Trophoblast cell (in vitro differentiated cells and primary cell): Measurements from ENCODE around the gene C2CD4B.

Experiments
- DNase-seq, 2 donors: peaks; one replicate each; pipeline ENCODE4 v3.0.0-alpha.2; 2016
- H2AFZ ChIP-seq: 2 replicates; pipeline ENCODE4 v1.6.1; 2013; ENCODE audit warnings: low read length, moderate library complexity, mild to moderate bottlenecking; ENCODE audit not compliant: insufficient read depth, poor library complexity
- H2AK5ac ChIP-seq: 2 replicates; pipeline ENCODE4 v1.6.1; 2013; ENCODE audit warnings: mild to moderate bottlenecking, low read length
- H2BK120ac ChIP-seq: 2 replicates; pipeline ENCODE4 v1.6.1; 2013; ENCODE audit warnings: low read length, mild to moderate bottlenecking, moderate library complexity; ENCODE audit not compliant: insufficient read depth, poor library complexity
- H2BK12ac ChIP-seq: 2 replicates; pipeline ENCODE4 v1.6.1; 2013; ENCODE audit warnings: mild to moderate bottlenecking, low read length, moderate library complexity
- H2BK5ac ChIP-seq: 2 replicates; pipeline ENCODE4 v1.6.1; 2013; ENCODE audit warnings: low read length, low read depth, moderate library complexity, mild to moderate bottlenecking; ENCODE audit not compliant: poor library complexity
- H3K14ac ChIP-seq: 2 replicates; pipeline ENCODE4 v1.6.1; 2013; ENCODE audit warnings: mild to moderate bottlenecking, low read length
- H3K18ac ChIP-seq: 2 replicates; pipeline ENCODE4 v1.6.1; 2013; ENCODE audit warnings: mild to moderate bottlenecking, low read length
- H3K23ac ChIP-seq: 2 replicates; pipeline ENCODE4 v1.6.1; 2013; ENCODE audit warnings: low read length
- H3K27ac ChIP-seq: 2 replicates; pipeline ENCODE4 v1.5.1; 2013; ENCODE audit warnings: low read depth, mild to moderate bottlenecking, inconsistent platforms, low read length, moderate library complexity
- H3K27me3 ChIP-seq: 2 replicates; pipeline ENCODE4 v1.6.1; 2013; ENCODE audit warnings: inconsistent platforms, mild to moderate bottlenecking, low read length, moderate library complexity; ENCODE audit not compliant: insufficient read depth
- H3K36me3 ChIP-seq, 2 experiments: 1 replicate in 1 of 2; 2 replicates in 1 of 2; pipeline ENCODE4 v1.6.1; 2013; ENCODE audit warnings: low read length in 2 of 2, mild to moderate bottlenecking in 2 of 2, moderate library complexity in 1 of 2; ENCODE audit not compliant: insufficient read depth in 2 of 2, control insufficient read depth in 1 of 2
- H3K4ac ChIP-seq: 2 replicates; pipeline ENCODE4 v1.6.1; 2013; ENCODE audit warnings: low read depth, mild to moderate bottlenecking, low read length, moderate library complexity
- H3K4me1 ChIP-seq, 2 experiments: 1 replicate in 1 of 2; 2 replicates in 1 of 2; pipeline ENCODE4 v1.6.1; 2013; ENCODE audit warnings: low read length in 2 of 2, mild to moderate bottlenecking in 2 of 2, moderate library complexity in 1 of 2; ENCODE audit not compliant: insufficient read depth in 2 of 2, control insufficient read depth in 1 of 2
- H3K4me2 ChIP-seq: 2 replicates; pipeline ENCODE4 v1.6.1; 2013; ENCODE audit warnings: inconsistent platforms, mild to moderate bottlenecking, low read length, moderate library complexity
- H3K4me3 ChIP-seq: 2 replicates; pipeline ENCODE4 v1.5.1; 2013; ENCODE audit warnings: mild to moderate bottlenecking, low read depth, low read length, inconsistent platforms
- H3K79me1 ChIP-seq: one replicate; pipeline ENCODE4 v1.6.1; 2013; ENCODE audit warnings: low read length
- H3K79me2 ChIP-seq: 2 replicates; pipeline ENCODE4 v1.6.1; 2013; ENCODE audit warnings: low read length, mild to moderate bottlenecking; ENCODE audit not compliant: control insufficient read depth, insufficient read depth, poor library complexity
- H3K9ac ChIP-seq: 2 replicates; pipeline ENCODE4 v1.6.1; 2013; ENCODE audit warnings: mild to moderate bottlenecking, low read length
- H3K9me3 ChIP-seq: 2 replicates; pipeline ENCODE4 v1.6.1; 2013; ENCODE audit warnings: low read depth, mild to moderate bottlenecking, control low read depth, inconsistent platforms, low read length; ENCODE audit not compliant: insufficient read depth
- H4K12ac ChIP-seq: 2 replicates; pipeline ENCODE4 v1.6.1; 2013; ENCODE audit warnings: low read depth, mild to moderate bottlenecking, low read length, moderate library complexity
- H4K8ac ChIP-seq: 2 replicates; pipeline ENCODE4 v1.6.1; 2013; ENCODE audit warnings: low read depth, mild to moderate bottlenecking, low read length, moderate library complexity
- H4K91ac ChIP-seq: one replicate; pipeline ENCODE4 v1.6.1; 2013; ENCODE audit warnings: low read depth, mild to moderate bottlenecking, low read length, moderate library complexity
- WGBS: extraction: QIAGEN DNeasy Blood & Tissue Kit; methylation state at CpG from one replicate; pipeline ENCODE4 v1.1.7; 2013; ENCODE audit warnings: missing lambda C conversion rate; ENCODE audit not compliant: insufficient read length, insufficient coverage; ENCODE audit errors: extremely low coverage; 5-methylcytosine and 5-hydroxymethylcytosine counted together

The C2CD4B gene

GRCh38 chr15:62209322-62209721 is 44.2 kb upstream of the C2CD4B start:
- Histone ChIP-seq H2BK120ac (peak overlapping the region; percentile 84), H3K9me3 (peaks cover 5% of the 10 kb centered on the region), H3K14ac (peak overlapping the region; percentile 80), H3K27ac (peak overlapping the region; percentile 94), H4K91ac (peak overlapping the region; percentile 81), H3K4ac (no peak overlapping the region), H3K79me1 (peaks cover 22% of the 10 kb centered on the region), H2BK5ac (peak overlapping the region; percentile 80), H2BK12ac (peak overlapping the region; percentile 65), H2AK5ac (peak overlapping the region; percentile 33), H3K27me3 (no peaks in the 10 kb centered on the region), H2AFZ (peak overlapping the region; percentile 44), H3K4me3 (no peak overlapping the region), H3K4me1 (peaks cover 10 to 17% of the 10 kb centered on the region in 2 experiments), H3K23ac (no peak overlapping the region), H3K4me2 (peak overlapping the region; percentile 44), H3K18ac (peak overlapping the region; percentile 55), H4K8ac (peak overlapping the region; percentile 72), H3K79me2 (peaks cover 2% of the 10 kb centered on the region), H4K12ac (no peak overlapping the region), H3K36me3 (no peaks in the 10 kb centered on the region), H3K9ac (no peak overlapping the region)
- WGBS: no CpG with 5 or more reads among the region's 1 CpG
- DNase-seq: peak; percentile 12 to 30

- H3K79me2 ChIP-seq: peaks cover 2% of the 10 kb centered on the region
- peak overlapping the region; percentile 16 for H3K14ac ChIP-seq
- peaks cover 22% of the 10 kb centered on the region for H3K79me1 ChIP-seq
- DNase-seq: no peak
- H3K4ac ChIP-seq: no peak overlapping the region
- no peak overlapping the region for H2AK5ac ChIP-seq
- no peak overlapping the region for H3K23ac ChIP-seq
- no peak overlapping the region for H3K4me3 ChIP-seq
- H3K9me3 ChIP-seq: peaks cover 5% of the 10 kb centered on the region
- H4K8ac ChIP-seq: peak overlapping the region; percentile 42
- no peak overlapping the region for H3K9ac ChIP-seq
- no peak overlapping the region for H3K4me2 ChIP-seq
- no peaks in the 10 kb centered on the region for H3K27me3 ChIP-seq
- peaks cover 10 to 17% of the 10 kb centered on the region in 2 experiments for H3K4me1 ChIP-seq
- H4K12ac ChIP-seq: no peak overlapping the region
- H4K91ac ChIP-seq: peak overlapping the region; percentile 81
- peak overlapping the region; percentile 80 for H2BK5ac ChIP-seq
- peak overlapping the region; percentile 94 for H3K27ac ChIP-seq
- H3K36me3 ChIP-seq: no peaks in the 10 kb centered on the region
- no peak overlapping the region for H2AFZ ChIP-seq
- H3K18ac ChIP-seq: no peak overlapping the region
- WGBS: no CpG with 5 or more reads among the region's 3 CpGs
- peak overlapping the region; percentile 84 for H2BK120ac ChIP-seq
- H2BK12ac ChIP-seq: peak overlapping the region; percentile 16
These were observed 43.8 kb upstream of the C2CD4B start for GRCh38 chr15:62208884-62209283.

- Histone ChIP-seq H3K23ac (no peak overlapping the region), H3K27ac (no peak overlapping the region), H3K14ac (no peak overlapping the region), H4K91ac (peak overlapping the region; percentile 63), H3K79me1 (peaks cover 22% of the 10 kb centered on the region), H3K9ac (no peak overlapping the region), H3K27me3 (no peaks in the 10 kb centered on the region), H3K4ac (no peak overlapping the region), H4K12ac (no peak overlapping the region), H3K18ac (no peak overlapping the region), H2AFZ (no peak overlapping the region), H2BK12ac (peak overlapping the region; percentile 73), H2BK5ac (peak overlapping the region; percentile 36), H3K4me1 (peaks cover 10 to 17% of the 10 kb centered on the region in 2 experiments), H2BK120ac (peak overlapping the region; percentile 10), H3K79me2 (peaks cover 2% of the 10 kb centered on the region), H3K9me3 (peaks cover 5% of the 10 kb centered on the region), H3K36me3 (no peaks in the 10 kb centered on the region), H2AK5ac (peak overlapping the region; percentile 59), H3K4me2 (no peak overlapping the region), H3K4me3 (no peak overlapping the region), H4K8ac (no peak overlapping the region)
- no CpG with 5 or more reads among the region's 9 CpGs for WGBS
- DNase-seq: no peak
These were observed 43.3 kb upstream of the C2CD4B start for GRCh38 chr15:62208367-62208766.

- no peak overlapping the region for H3K14ac ChIP-seq
- H3K9ac ChIP-seq: no peak overlapping the region
- no peaks in the 10 kb centered on the region for H3K79me1 ChIP-seq
- no peak overlapping the region for H2AK5ac ChIP-seq
- no peak overlapping the region for H3K18ac ChIP-seq
- H2BK120ac ChIP-seq: no peak overlapping the region
- H3K4me2 ChIP-seq: no peak overlapping the region
- no peak overlapping the region for H4K91ac ChIP-seq
- H3K4me3 ChIP-seq: no peak overlapping the region
- H3K79me2 ChIP-seq: no peaks in the 10 kb centered on the region
- H4K8ac ChIP-seq: no peak overlapping the region
- no peak overlapping the region for H2BK12ac ChIP-seq
- H3K4me1 ChIP-seq: no peaks in the 10 kb centered on the region
- H3K27me3 ChIP-seq: no peaks in the 10 kb centered on the region
- DNase-seq: no peak
- H3K36me3 ChIP-seq: no peaks in the 10 kb centered on the region
- no peaks in the 10 kb centered on the region for H3K9me3 ChIP-seq
- no peak overlapping the region for H3K23ac ChIP-seq
- H2BK5ac ChIP-seq: no peak overlapping the region
- H3K4ac ChIP-seq: no peak overlapping the region
- WGBS: no CpG with 5 or more reads among the region's 2 CpGs
- H2AFZ ChIP-seq: no peak overlapping the region
- no peak overlapping the region for H4K12ac ChIP-seq
- no peak overlapping the region for H3K27ac ChIP-seq
These were observed 25.6 kb upstream of the C2CD4B start for GRCh38 chr15:62190675-62191074.
